Kidney epithelial cell (primary cell): Measurements from ENCODE around the gene RCBTB1. TPM values are rescaled to one million over a fixed set of nuclear protein-coding genes. Genes with fewer than 3 reads are reported as not detected.
"Not testable (repeated sequence)": the region's sequence is repeated elsewhere in the genome, so short reads cannot be mapped to it uniquely, and the experiment has no call there.

Source experiments
- DNase-seq: peaks from one replicate; pipeline ENCODE4 v3.0.0-alpha.2; 2010; ENCODE audit warnings: low read depth
- H3K27me3 ChIP-seq: 2 replicates; pipeline ENCODE4 v1.6.0; 2011; ENCODE audit warnings: low read length; ENCODE audit not compliant: control insufficient read depth, insufficient read depth
- H3K36me3 ChIP-seq: 2 replicates; pipeline ENCODE4 v1.5.1; 2011; ENCODE audit warnings: low read length; ENCODE audit not compliant: control insufficient read depth, insufficient read depth
- H3K4me3 ChIP-seq: 2 replicates; pipeline ENCODE4 v1.5.1; 2011; ENCODE audit warnings: low read depth, mild to moderate bottlenecking, control low read depth, low read length
- total RNA-seq: library from RNA; depleted of rRNA; stranded (reverse); fragments of >200 nt; gene quantifications from 2 replicates; pipeline ENCODE4 v1.2.3, GENCODE V29; 2015
- TF ChIP-seq, protein P1 (sequence below): IDR thresholded peaks from 2 replicates; pipeline ENCODE4 v1.5.1; 2011; ENCODE audit warnings: mild to moderate bottlenecking, moderate library complexity, low read length, control low read depth, inconsistent platforms; ENCODE audit not compliant: insufficient read depth, poor library complexity, severe bottlenecking

The RCBTB1 gene
- total RNA-seq, 1 donor from 2014 or later = 22.6 TPM

DNA sequence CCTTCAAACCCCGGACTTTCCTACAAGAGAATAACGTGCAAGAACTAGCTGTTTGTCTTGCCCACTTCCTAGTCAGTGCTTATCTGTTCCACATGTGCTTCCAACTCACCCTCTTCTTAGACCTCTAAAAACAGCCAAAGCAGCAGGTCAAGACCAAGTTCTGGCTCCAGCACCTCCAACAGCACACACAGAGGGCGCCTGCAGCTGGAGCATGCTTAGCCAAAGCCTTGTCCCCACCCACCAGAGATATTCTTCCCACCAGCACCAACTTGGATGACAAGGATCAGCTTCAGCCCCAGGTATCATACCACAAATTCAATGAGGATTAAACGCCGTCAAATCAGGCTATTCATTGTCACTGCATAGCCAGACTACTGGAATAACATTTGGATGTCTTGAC lies 17.9 kb downstream of the RCBTB1 start:
- H3K4me3 ChIP-seq = no peak overlapping the region
- DNase-seq = no peak
- TF ChIP-seq, protein P1, sequence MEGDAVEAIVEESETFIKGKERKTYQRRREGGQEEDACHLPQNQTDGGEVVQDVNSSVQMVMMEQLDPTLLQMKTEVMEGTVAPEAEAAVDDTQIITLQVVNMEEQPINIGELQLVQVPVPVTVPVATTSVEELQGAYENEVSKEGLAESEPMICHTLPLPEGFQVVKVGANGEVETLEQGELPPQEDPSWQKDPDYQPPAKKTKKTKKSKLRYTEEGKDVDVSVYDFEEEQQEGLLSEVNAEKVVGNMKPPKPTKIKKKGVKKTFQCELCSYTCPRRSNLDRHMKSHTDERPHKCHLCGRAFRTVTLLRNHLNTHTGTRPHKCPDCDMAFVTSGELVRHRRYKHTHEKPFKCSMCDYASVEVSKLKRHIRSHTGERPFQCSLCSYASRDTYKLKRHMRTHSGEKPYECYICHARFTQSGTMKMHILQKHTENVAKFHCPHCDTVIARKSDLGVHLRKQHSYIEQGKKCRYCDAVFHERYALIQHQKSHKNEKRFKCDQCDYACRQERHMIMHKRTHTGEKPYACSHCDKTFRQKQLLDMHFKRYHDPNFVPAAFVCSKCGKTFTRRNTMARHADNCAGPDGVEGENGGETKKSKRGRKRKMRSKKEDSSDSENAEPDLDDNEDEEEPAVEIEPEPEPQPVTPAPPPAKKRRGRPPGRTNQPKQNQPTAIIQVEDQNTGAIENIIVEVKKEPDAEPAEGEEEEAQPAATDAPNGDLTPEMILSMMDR = no peak

DNA sequence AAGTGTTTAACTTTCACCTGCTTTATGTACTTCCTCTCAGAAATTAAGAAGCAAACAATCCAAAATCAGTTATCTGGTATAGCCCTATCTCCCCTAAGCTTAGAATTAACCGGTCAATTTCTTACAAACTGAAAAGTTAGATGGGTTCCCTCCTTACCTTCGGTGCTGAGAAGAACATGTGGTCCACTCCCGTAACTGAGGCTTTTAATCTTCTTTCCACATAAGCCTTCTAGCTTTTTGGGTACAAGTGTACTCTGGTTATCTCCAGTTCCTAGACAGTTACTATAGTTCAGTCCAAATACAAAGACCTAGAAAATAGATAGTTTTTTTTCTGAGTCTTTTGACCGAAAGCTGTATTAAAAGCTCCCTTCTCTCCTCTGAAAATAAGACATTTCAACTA lies 18.9 kb downstream of the RCBTB1 start:
- Histone ChIP-seq H3K36me3 (no peaks in the 10 kb centered on the region), H3K4me3 (no peak overlapping the region), H3K27me3 (no peaks in the 10 kb centered on the region)
- no peak for DNase-seq
- TF ChIP-seq, protein P1 = no peak

More for the DNA sequence above, 17.9 kb downstream of the RCBTB1 start:
- no peaks in the 10 kb centered on the region for H3K36me3 ChIP-seq
- H3K27me3 ChIP-seq = no peaks in the 10 kb centered on the region

DNA sequence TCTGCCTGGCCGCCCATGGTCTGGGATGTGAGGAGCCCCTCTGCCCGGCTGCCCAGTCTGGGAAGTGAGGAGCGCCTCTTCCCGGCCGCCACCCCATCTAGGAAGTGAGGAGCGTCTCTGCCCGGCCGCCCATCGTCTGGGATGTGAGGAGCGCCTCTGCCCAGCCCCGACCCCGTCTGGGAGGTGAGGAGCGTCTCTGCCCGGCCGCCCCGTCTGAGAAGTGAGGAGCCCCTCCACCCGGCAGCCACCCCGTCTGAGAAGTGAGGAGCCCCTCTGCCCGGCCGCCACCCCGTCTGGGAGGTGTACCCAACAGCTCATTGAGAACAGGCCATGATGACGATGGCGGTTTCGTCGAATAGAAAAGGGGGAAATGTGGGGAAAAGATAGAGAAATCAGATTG lies 19.9 kb downstream of the RCBTB1 start:
- H3K36me3 ChIP-seq, H3K4me3 ChIP-seq, DNase-seq, H3K27me3 ChIP-seq: not testable (repeated sequence)

DNA sequence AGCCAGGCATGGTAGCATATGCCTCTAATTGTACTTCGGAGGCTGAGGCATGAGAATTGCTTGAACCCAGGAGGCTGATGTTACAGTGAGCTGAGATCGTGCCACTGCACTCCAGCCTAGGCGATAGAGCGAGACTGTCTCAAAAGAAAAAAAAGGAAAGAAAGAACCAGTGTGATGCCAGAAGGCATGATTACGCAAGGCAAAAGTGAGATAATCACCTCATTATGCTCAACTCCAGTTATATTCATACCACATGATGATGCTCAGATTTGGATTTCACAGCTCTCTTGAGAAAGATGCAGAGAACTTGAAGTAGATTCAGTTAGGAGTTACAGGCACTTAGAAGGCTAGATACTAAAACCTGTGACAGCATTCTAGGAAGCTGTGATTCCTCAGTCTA lies 21.8 kb downstream of the RCBTB1 start:
- TF ChIP-seq, protein P1 = no peak
- Histone ChIP-seq H3K4me3 (no peak overlapping the region), H3K36me3 (no peaks in the 10 kb centered on the region), H3K27me3 (no peaks in the 10 kb centered on the region)
- DNase-seq = no peak

DNA sequence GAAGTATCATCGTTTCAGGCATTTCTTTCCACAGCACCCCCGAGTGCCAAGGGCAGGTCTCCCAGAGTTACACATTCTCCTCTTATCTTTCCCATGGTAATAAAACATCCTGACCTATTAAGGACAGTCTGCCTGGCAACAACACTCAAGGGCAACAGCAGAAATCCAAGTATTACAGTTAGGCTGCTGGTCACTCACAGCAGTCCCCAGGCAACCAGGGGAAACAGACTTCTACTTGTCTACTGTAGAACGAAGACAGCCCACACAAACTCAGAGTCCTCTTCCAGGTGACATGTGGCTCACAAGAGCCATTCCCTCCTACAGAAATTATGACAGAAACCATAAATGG lies 24.3 kb downstream of the RCBTB1 start:
- H3K36me3 ChIP-seq = peaks cover 2% of the 10 kb centered on the region
- TF ChIP-seq, protein P1 = no peak
- H3K27me3 ChIP-seq = no peaks in the 10 kb centered on the region
- DNase-seq = no peak
- no peak overlapping the region for H3K4me3 ChIP-seq

DNA sequence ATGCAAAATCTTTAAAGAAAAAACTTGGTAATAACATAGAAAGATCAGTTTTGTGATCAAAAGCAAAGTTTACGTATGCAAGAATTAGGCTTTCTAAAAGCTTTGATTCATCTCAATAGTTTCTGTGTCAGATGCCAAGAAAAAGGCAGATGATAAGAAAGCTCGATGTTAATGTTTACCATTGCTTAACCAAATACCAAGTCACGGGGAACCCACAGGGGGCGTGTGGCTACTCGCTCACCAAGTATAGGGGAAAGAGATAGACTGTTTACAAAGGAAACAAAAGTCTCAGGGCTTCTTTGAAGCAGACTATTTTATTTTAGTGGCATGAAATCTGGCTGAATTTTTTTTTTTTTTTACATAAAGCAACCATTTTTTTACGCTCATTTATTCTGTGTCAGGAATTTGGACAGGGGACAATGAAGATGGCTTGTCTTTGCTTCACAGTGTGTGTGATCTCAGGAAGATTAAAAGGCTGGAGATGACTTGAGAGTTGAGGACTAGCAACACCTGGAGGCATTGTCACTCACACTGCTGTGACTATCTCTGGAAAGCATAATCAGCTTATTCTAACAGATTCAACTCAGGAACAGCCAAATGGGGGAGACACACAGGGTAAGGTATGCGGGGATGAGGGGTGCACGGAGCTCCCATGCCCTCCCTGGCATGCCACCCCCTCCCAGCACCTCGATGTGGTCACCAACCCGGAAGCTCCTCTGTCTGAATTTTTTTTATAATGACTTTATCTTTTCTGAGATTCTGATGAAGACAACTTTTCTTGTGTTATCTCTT lies 24.9 kb downstream of the RCBTB1 start:
- DNase-seq = peak; percentile 28
- Histone ChIP-seq H3K4me3 (no peak overlapping the region), H3K27me3 (no peaks in the 10 kb centered on the region), H3K36me3 (peaks cover 2% of the 10 kb centered on the region)
- TF ChIP-seq, protein P1 = peak; percentile 49
